Measurements from ENCODE around the gene TCFL5.

GRCh38 chr20:62791301-62792181, 70.1 kb downstream of the TCFL5 start:
- TF ChIP-seq EZH2phosphoT487 (IDR thresholded peaks at IDR 0.05; ENCODE audit: low read length), result no peak
- TF ChIP-seq, protein P1, sequence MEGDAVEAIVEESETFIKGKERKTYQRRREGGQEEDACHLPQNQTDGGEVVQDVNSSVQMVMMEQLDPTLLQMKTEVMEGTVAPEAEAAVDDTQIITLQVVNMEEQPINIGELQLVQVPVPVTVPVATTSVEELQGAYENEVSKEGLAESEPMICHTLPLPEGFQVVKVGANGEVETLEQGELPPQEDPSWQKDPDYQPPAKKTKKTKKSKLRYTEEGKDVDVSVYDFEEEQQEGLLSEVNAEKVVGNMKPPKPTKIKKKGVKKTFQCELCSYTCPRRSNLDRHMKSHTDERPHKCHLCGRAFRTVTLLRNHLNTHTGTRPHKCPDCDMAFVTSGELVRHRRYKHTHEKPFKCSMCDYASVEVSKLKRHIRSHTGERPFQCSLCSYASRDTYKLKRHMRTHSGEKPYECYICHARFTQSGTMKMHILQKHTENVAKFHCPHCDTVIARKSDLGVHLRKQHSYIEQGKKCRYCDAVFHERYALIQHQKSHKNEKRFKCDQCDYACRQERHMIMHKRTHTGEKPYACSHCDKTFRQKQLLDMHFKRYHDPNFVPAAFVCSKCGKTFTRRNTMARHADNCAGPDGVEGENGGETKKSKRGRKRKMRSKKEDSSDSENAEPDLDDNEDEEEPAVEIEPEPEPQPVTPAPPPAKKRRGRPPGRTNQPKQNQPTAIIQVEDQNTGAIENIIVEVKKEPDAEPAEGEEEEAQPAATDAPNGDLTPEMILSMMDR (IDR thresholded peaks at IDR 0.05; ENCODE audit: low read length), result peak; percentile 97
